Measurements from ENCODE around the gene SDHB.

The SDHB gene

DNA sequence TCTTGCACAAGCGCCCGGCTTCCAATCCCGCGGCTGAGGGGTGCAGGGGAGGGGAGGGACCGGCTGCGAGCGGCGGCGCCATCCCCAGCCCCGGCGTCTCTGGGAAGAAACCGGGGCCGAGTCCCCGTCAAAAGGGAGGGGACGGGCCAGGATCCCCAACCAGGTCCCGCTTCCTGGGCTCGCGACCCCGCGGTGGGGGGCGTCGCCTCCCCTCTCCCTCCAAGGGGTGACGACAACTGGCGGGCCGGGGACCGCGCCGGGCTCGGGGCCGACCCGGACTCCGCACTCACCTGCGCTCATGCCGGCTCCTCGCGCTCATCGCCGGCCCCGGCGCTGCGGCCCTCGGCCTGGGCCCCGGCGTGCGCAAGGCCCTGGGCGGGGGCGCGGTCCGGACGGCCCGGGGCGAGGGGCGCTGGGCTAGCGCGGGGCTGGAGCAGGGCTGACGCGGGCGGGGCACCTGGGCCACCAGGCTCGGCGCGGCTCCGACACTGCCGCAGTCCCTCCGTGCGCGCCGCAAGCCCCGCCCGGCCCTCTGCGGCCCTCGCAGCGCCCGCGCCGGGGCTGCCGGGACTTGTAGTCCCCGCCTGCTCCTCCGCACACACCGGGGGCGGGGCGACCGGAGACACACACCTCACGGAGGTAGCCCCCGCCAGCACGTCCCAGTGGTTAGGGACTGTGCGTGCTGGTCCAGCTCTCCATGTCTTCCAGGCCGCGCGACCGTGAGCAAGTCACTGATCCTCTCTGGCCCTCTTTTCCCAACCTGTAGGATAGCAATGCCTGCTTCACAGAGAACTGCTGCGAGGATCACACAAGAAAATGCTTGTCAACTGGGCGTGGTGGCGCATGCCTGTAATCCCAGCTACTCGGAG lies 42.2 kb downstream of the SDHB start, which contains the start of gene ATP13A2:
Gene ATP13A2, minus strand, starts transcription at position 490 of the 869 bp plus-strand sequence. Its CDS starts 190 bp downstream, at position 300.
- Histone ChIP-seq H3K4me1 (ENCODE audit: insufficient read depth, low read length, poor library complexity, severe bottlenecking) (peaks cover 26% of the 10 kb centered on the region), H2AFZ (ENCODE audit: low read length) (peak within 1 kb of the TSS; percentile 97)

DNA sequence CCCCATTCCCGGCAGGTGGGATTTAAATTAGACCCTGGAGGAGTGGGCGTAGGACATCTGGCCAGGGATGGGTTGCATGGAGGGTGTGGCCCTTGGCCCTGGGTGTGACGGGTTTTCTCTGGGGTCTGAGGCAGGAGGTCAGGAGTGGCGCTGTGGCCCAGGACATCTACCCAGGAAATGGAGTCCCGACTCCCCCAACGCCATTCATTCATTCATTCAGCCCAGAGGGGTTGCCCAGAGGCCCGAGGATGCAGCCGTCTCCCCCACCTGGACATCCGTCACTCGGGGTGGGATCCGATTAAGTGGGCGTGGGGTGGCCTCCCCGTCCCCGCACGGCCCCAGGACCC lies 42.8 kb downstream of the SDHB start:
- Histone ChIP-seq H3K9me2 (replicated peaks; ENCODE audit: low read depth, low read length) (no peaks in the 10 kb centered on the region), H3K4me1 (ENCODE audit: insufficient read depth, low read length, poor library complexity, severe bottlenecking) (peaks cover 26% of the 10 kb centered on the region)

More for the DNA sequence above, 42.2 kb downstream of the SDHB start, which contains the start of gene ATP13A2:
- Histone ChIP-seq H3K4me3 (ENCODE audit: low read length, poor library complexity, severe bottlenecking) (peak within 1 kb of the TSS; percentile 80), H3K4me2 (ENCODE audit: low read depth, low read length, poor library complexity, severe bottlenecking) (peak within 1 kb of the TSS; percentile 91), H3K79me2 (ENCODE audit: insufficient read depth, low read length) (peaks cover 38% of the 10 kb centered on the region), H3K9me2 (replicated peaks; ENCODE audit: low read depth, low read length) (no peaks in the 10 kb centered on the region), H3K9me3 (ENCODE audit: insufficient read depth, low read depth, low read length) (no peaks in the 10 kb centered on the region), H3K9ac (ENCODE audit: low read depth, low read length, poor library complexity, severe bottlenecking) (peak within 1 kb of the TSS; percentile 78), H3K27me3 (ENCODE audit: insufficient read depth, low read length, poor library complexity, severe bottlenecking) (no peaks in the 10 kb centered on the region), H4K20me1 (ENCODE audit: insufficient read depth, low read length, poor library complexity, severe bottlenecking) (peaks cover 17% of the 10 kb centered on the region), H3K36me3 (ENCODE audit: insufficient read depth, low read length) (no peaks in the 10 kb centered on the region), H3F3A (ENCODE audit: low read depth) (no peaks in the 10 kb centered on the region)
- TF ChIP-seq, protein P1, sequence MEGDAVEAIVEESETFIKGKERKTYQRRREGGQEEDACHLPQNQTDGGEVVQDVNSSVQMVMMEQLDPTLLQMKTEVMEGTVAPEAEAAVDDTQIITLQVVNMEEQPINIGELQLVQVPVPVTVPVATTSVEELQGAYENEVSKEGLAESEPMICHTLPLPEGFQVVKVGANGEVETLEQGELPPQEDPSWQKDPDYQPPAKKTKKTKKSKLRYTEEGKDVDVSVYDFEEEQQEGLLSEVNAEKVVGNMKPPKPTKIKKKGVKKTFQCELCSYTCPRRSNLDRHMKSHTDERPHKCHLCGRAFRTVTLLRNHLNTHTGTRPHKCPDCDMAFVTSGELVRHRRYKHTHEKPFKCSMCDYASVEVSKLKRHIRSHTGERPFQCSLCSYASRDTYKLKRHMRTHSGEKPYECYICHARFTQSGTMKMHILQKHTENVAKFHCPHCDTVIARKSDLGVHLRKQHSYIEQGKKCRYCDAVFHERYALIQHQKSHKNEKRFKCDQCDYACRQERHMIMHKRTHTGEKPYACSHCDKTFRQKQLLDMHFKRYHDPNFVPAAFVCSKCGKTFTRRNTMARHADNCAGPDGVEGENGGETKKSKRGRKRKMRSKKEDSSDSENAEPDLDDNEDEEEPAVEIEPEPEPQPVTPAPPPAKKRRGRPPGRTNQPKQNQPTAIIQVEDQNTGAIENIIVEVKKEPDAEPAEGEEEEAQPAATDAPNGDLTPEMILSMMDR (conservative IDR thresholded peaks at IDR 0.05; ENCODE audit: low read length): no peak
- TF ChIP-seq EZH2phosphoT487 (IDR thresholded peaks at IDR 0.05; ENCODE audit: borderline replicate concordance): no peak

DNA sequence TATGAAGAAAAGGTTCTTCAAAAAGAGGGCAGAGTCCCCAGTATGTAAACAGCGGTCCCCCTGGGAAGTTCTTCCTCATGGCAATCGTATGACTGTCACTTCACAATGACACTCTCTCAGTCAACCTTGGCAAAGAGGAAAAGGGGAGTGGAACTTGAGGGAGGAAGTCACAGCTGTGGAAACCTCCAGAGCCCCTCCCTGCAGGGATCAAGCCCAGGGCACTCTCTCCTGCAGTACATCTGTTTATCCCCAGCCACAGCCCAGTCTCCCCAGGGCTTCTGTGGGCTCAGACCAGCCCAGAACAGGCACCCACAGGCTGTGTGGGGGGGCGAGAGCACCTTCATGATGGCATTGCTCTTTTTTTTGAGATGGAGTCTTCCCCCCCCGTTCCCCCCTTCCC lies 44.1 kb downstream of the SDHB start:
- peak overlapping the region; percentile 91 for H3K4me2 ChIP-seq (ENCODE audit: low read depth, low read length, poor library complexity, severe bottlenecking)

More for the DNA sequence above, 42.8 kb downstream of the SDHB start:
- Histone ChIP-seq H3K9me3 (ENCODE audit: insufficient read depth, low read depth, low read length) (no peaks in the 10 kb centered on the region), H4K20me1 (ENCODE audit: insufficient read depth, low read length, poor library complexity, severe bottlenecking) (peaks cover 17% of the 10 kb centered on the region), H2AFZ (ENCODE audit: low read length) (peak overlapping the region; percentile 79), H3K4me2 (ENCODE audit: low read depth, low read length, poor library complexity, severe bottlenecking) (peak overlapping the region; percentile 91), H3K4me3 (ENCODE audit: low read length, poor library complexity, severe bottlenecking) (peak overlapping the region; percentile 80), H3K79me2 (ENCODE audit: insufficient read depth, low read length) (peaks cover 38% of the 10 kb centered on the region), H3K27me3 (ENCODE audit: insufficient read depth, low read length, poor library complexity, severe bottlenecking) (no peaks in the 10 kb centered on the region), H3F3A (ENCODE audit: low read depth) (no peaks in the 10 kb centered on the region), H3K9ac (ENCODE audit: low read depth, low read length, poor library complexity, severe bottlenecking) (peak overlapping the region; percentile 78), H3K36me3 (ENCODE audit: insufficient read depth, low read length) (no peaks in the 10 kb centered on the region)
- TF ChIP-seq EZH2phosphoT487 (IDR thresholded peaks at IDR 0.05; ENCODE audit: borderline replicate concordance): no peak
- TF ChIP-seq, protein P1 (conservative IDR thresholded peaks at IDR 0.05; ENCODE audit: low read length): 0 out of 2 replicates have a peak, but pooled peaks have one; percentile 8

More for the DNA sequence above, 44.1 kb downstream of the SDHB start:
- Histone ChIP-seq H3K36me3 (ENCODE audit: insufficient read depth, low read length) (peaks cover 7% of the 10 kb centered on the region; the same call in 1 of the 2 replicates), H2AFZ (ENCODE audit: low read length) (no peak overlapping the region), H3K9me3 (ENCODE audit: insufficient read depth, low read depth, low read length) (no peaks in the 10 kb centered on the region), H3K4me3 (ENCODE audit: low read length, poor library complexity, severe bottlenecking) (peak overlapping the region; percentile 80), H3K9ac (ENCODE audit: low read depth, low read length, poor library complexity, severe bottlenecking) (peak overlapping the region; percentile 78), H4K20me1 (ENCODE audit: insufficient read depth, low read length, poor library complexity, severe bottlenecking) (peaks cover 17% of the 10 kb centered on the region), H3K4me1 (ENCODE audit: insufficient read depth, low read length, poor library complexity, severe bottlenecking) (peaks cover 26% of the 10 kb centered on the region), H3K79me2 (ENCODE audit: insufficient read depth, low read length) (peaks cover 38% of the 10 kb centered on the region), H3K27me3 (ENCODE audit: insufficient read depth, low read length, poor library complexity, severe bottlenecking) (no peaks in the 10 kb centered on the region), H3F3A (ENCODE audit: low read depth) (no peaks in the 10 kb centered on the region), H3K9me2 (replicated peaks; ENCODE audit: low read depth, low read length) (no peaks in the 10 kb centered on the region)
- no peak for TF ChIP-seq EZH2phosphoT487 (IDR thresholded peaks at IDR 0.05; ENCODE audit: borderline replicate concordance)
- TF ChIP-seq, protein P1 (conservative IDR thresholded peaks at IDR 0.05; ENCODE audit: low read length): no peak
